ENCODE results near the gene BTK. TPM values are rescaled to one million over a fixed set of nuclear protein-coding genes. Genes with fewer than 3 reads are reported as not detected.

The BTK gene
- total RNA-seq, 1 experiment from 2014 or later, result 0.35 TPM

- Histone ChIP-seq H2BK20ac (ENCODE audit: low read depth, low read length, poor library complexity, severe bottlenecking) (no peak overlapping the region), H2AK5ac (ENCODE audit: insufficient read length, low read length) (no peak overlapping the region), H3K79me1 (ENCODE audit: insufficient read depth, low read depth, low read length, poor library complexity, severe bottlenecking) (no peaks in the 10 kb centered on the region), H2BK120ac (ENCODE audit: low read depth, low read length, poor library complexity, severe bottlenecking) (no peak overlapping the region), H3K27ac (ENCODE audit: insufficient read length, low read depth, low read length) (no peak overlapping the region), H3K4ac (ENCODE audit: low read depth, low read length) (no peak overlapping the region), H3K23me2 (ENCODE audit: insufficient read length, low read depth, low read length, poor library complexity, severe bottlenecking) (no peaks in the 10 kb centered on the region), H2BK12ac (ENCODE audit: insufficient read length, low read depth, low read length) (no peak overlapping the region), H3K9me3 (ENCODE audit: control insufficient read depth, low read depth, low read length) (peaks cover 37% of the 10 kb centered on the region), H3K9ac (ENCODE audit: extremely low read depth, insufficient read length, low read length) (no peak overlapping the region), H2BK5ac (ENCODE audit: insufficient read length, low read length) (no peak overlapping the region), H3K27me3 (ENCODE audit: insufficient read depth, low read length) (no peaks in the 10 kb centered on the region), H4K8ac (replicated peaks; ENCODE audit: insufficient read length, low read depth, low read length) (no peak overlapping the region), H4K5ac (ENCODE audit: insufficient read length, low read depth, low read length) (no peak overlapping the region), H4K20me1 (ENCODE audit: control insufficient read depth, insufficient read depth, insufficient read length) (no peaks in the 10 kb centered on the region), H3K56ac (ENCODE audit: insufficient read length, low read depth, low read length) (no peak overlapping the region), H3K4me1 (ENCODE audit: insufficient read depth, low read length) (no peaks in the 10 kb centered on the region), H2BK15ac (ENCODE audit: low read depth, low read length) (no peak overlapping the region), H3T11ph (ENCODE audit: low read length) (no peak overlapping the region), H3K79me2 (ENCODE audit: insufficient read depth, low read length) (no peaks in the 10 kb centered on the region), H4K91ac (ENCODE audit: insufficient read length, low read depth, low read length) (no peak overlapping the region), H3K18ac (ENCODE audit: insufficient read length, low read depth, low read length) (no peak overlapping the region), H3K4me2 (ENCODE audit: insufficient read depth, insufficient read length, low read length) (no peak overlapping the region), H3K23ac (ENCODE audit: insufficient read length, low read depth, low read length) (no peak overlapping the region), H2AFZ (ENCODE audit: low read length) (no peak overlapping the region), H3K14ac (ENCODE audit: insufficient read depth, low read length) (no peak overlapping the region)
- Mint-ChIP-seq H3K4me3 (no peak overlapping the region), H3K27me3 (ENCODE audit: low read depth) (no peaks in the 10 kb centered on the region), H3K4me1 (no peaks in the 10 kb centered on the region), H3K36me3 (ENCODE audit: insufficient read depth in 1 of 3, low read depth in 3 of 3) (no peaks in the 10 kb centered on the region), H3K27ac (no peak overlapping the region), H3K9me3 (peaks cover 40 to 47% of the 10 kb centered on the region in 2 experiments)
- no peak for DNase-seq
- TF ChIP-seq CTCF (conservative IDR thresholded peaks at IDR 0.05), result no peak
Measured at GRCh38 chrX:101368800-101369199, 17.2 kb downstream of the BTK start.

Measured in H9 (cell line).